K562 (cell line): ENCODE data around the gene KAT6B. TPM values are rescaled to one million over a fixed set of nuclear protein-coding genes. Genes with fewer than 3 reads are reported as not detected.

Experiments used
- ATAC-seq: fragments of 200-7000 bp; cut with Tn5 transposase; 3 replicates; pipeline ENCODE4 v1.9.1; 2020; ENCODE audit warnings: moderate library complexity
- BruUV-seq: library from RNA; stranded (reverse); fragments of 400-500 nt; replicated peaks from 2 replicates; lab custom pipeline; 2021; lab: Mats Ljungman, UMichigan
- CTCF ChIA-PET: fragments of 300-600 bp; formaldehyde crosslinking; extraction: SDS; loops from one replicate; lab custom pipeline; 2021; ENCODE audit warnings: low intra/inter-chr PET ratio; lab: Yijun Ruan, JAX
- POLR2A ChIA-PET: fragments of 300-600, 350-650 bp; sonication (Branson Sonifier 250); formaldehyde crosslinking; extraction: SDS; loops from one replicate; lab custom pipeline; 2021; ENCODE audit warnings: antibody characterized with exemption, inconsistent platforms; lab: Yijun Ruan, JAX
- DNase-seq, 4 experiments: peaks; one replicate each; pipeline versions ENCODE4 v3.0.0 to v3.0.0-alpha.2; 2011 to 2018; ENCODE audit warnings: low spot score in 3 of 4, mixed read lengths in 3 of 4; ENCODE audit errors: extremely low read depth in 1 of 4
- FAIRE-seq: peaks from 2 replicates; lab custom pipeline; 2011; peaks lifted over from hg19 to GRCh38; lab: Jason Lieb, UNC
- H2AFZ ChIP-seq: 2 replicates; pipeline ENCODE4 v1.6.0; 2011; ENCODE audit warnings: low read depth, low read length, control low read depth, inconsistent platforms
- H3K27ac ChIP-seq: fragments of 200-600 bp; 3 replicates; pipeline ENCODE4 v1.8.0; 2011; ENCODE audit warnings: low read depth, mild to moderate bottlenecking, control low read depth, inconsistent platforms, low read length, moderate library complexity, mixed read lengths; ENCODE audit errors: extremely low read depth
- H3K27me3 ChIP-seq, 2 experiments: fragments of 300-600 bp in 1 of 2; 2 replicates in 1 of 2; 3 replicates in 1 of 2; pipeline versions ENCODE4 v1.6.0 to v1.8.0; 2011; ENCODE audit warnings: inconsistent platforms in 2 of 2, low read length in 2 of 2, mild to moderate bottlenecking in 1 of 2, mixed read lengths in 1 of 2, moderate library complexity in 1 of 2; ENCODE audit not compliant: control insufficient read depth in 2 of 2, insufficient read depth in 2 of 2
- H3K36me3 ChIP-seq: fragments of 300-600 bp; 3 replicates; pipeline ENCODE4 v1.8.0; 2011; ENCODE audit warnings: mild to moderate bottlenecking, low read length, inconsistent platforms; ENCODE audit not compliant: control insufficient read depth, insufficient read depth
- H3K4me1 ChIP-seq, 2 experiments: fragments of 200-600 bp in 1 of 2; replicated peaks in 1 of 2; 2 replicates in 1 of 2; 3 replicates in 1 of 2; pipeline versions ENCODE4 v1.5.1 to v1.8.0; 2011; ENCODE audit warnings: inconsistent platforms in 2 of 2, low read length in 2 of 2, mild to moderate bottlenecking in 1 of 2, mixed read lengths in 1 of 2, moderate library complexity in 1 of 2; ENCODE audit not compliant: control insufficient read depth in 2 of 2, insufficient read depth in 2 of 2
- H3K4me2 ChIP-seq: 2 replicates; pipeline ENCODE4 v1.6.1; 2011; ENCODE audit warnings: low read length, control low read depth, inconsistent platforms, mixed read lengths; ENCODE audit not compliant: insufficient read depth
- H3K4me3 ChIP-seq: fragments of 200-600 bp; sonication (generic), shearing (Covaris generic); 2 replicates; pipeline ENCODE4 v1.5.1; 2016; ENCODE audit warnings: control low read depth, inconsistent platforms
- H3K79me2 ChIP-seq: fragments of 200-600 bp; 3 replicates; pipeline ENCODE4 v1.8.0; 2011; ENCODE audit warnings: low read length, inconsistent platforms; ENCODE audit not compliant: control insufficient read depth, insufficient read depth
- H3K9ac ChIP-seq, 2 experiments: 2 replicates each; pipeline versions ENCODE4 v1.6.0 to v1.6.1; 2011; ENCODE audit warnings: low read depth in 2 of 2, low read length in 2 of 2, control low read depth in 1 of 2, inconsistent platforms in 1 of 2, mild to moderate bottlenecking in 1 of 2, mixed read lengths in 1 of 2; ENCODE audit not compliant: insufficient read depth in 1 of 2
- H3K9me1 ChIP-seq: one replicate; pipeline ENCODE4 v1.6.0; 2011; ENCODE audit warnings: inconsistent platforms, mild to moderate bottlenecking, low read length, moderate library complexity; ENCODE audit not compliant: control insufficient read depth, insufficient read depth
- H3K9me3 ChIP-seq: replicated peaks from 2 replicates; pipeline ENCODE4 v1.5.1; 2011; ENCODE audit warnings: low read depth, low read length, inconsistent platforms; ENCODE audit not compliant: control insufficient read depth, insufficient read depth
- H4K20me1 ChIP-seq: replicated peaks from 2 replicates; pipeline ENCODE4 v1.6.1; 2011; ENCODE audit warnings: low read length, inconsistent platforms, mixed read lengths; ENCODE audit not compliant: control insufficient read depth, insufficient read depth
- EHMT2 ChIP-seq: fragments of 450-650 bp; IDR thresholded peaks from 2 replicates; pipeline ENCODE4 v1.6.1; 2018; ENCODE audit warnings: antibody characterized with exemption
- ERF ChIP-seq: fragments of 450-650 bp; formaldehyde crosslinking; IDR thresholded peaks from 2 replicates; pipeline ENCODE4 v1.4.0; 2020; ENCODE audit warnings: mild to moderate bottlenecking, mixed read lengths
- KDM1A ChIP-seq, 2 experiments: fragments of 450-650 bp; IDR thresholded peaks; 2 replicates each; pipeline ENCODE4 v1.6.1; 2016; ENCODE audit warnings: mild to moderate bottlenecking in 2 of 2
- PHB ChIP-seq: fragments of 250-450 bp; sonication (Bioruptor Pico); IDR thresholded peaks from 2 replicates; pipeline ENCODE4 v1.5.0; 2021
- RNF219 ChIP-seq: fragments of 250-450 bp; sonication (Bioruptor Pico); IDR thresholded peaks from 2 replicates; pipeline ENCODE4 v1.5.0; 2022; ENCODE audit warnings: mild to moderate bottlenecking
- TEAD4 ChIP-seq, 2 experiments: sonication (generic) in 1 of 2; formaldehyde crosslinking in 1 of 2; IDR thresholded peaks; 2 replicates each; pipeline versions ENCODE4 v1.6.1 to v1.8.0; 2012 to 2022; ENCODE audit warnings: borderline replicate concordance in 1 of 2, inconsistent platforms in 1 of 2, low read length in 1 of 2, mild to moderate bottlenecking in 1 of 2, missing genetic modification reagents in 1 of 2
- ZNF146 ChIP-seq: IDR thresholded peaks from one replicate; pipeline ENCODE4 v1.6.1; 2018; ENCODE audit warnings: missing compliant biosample characterization; ENCODE audit not compliant: unreplicated experiment
- ZNF197 ChIP-seq: fragments of 200-800 bp; sonication (Bioruptor generic); IDR thresholded peaks from 2 replicates; pipeline ENCODE4 v1.6.1; 2016; ENCODE audit warnings: low read depth, missing genetic modification characterization, missing compliant biosample characterization
- ZNF24 ChIP-seq: fragments of 450-650 bp; IDR thresholded peaks from 2 replicates; pipeline ENCODE4 v1.6.1; 2016
- WGBS: fragments of 100-300 bp; shearing (Covaris generic); methylation state at CpG from one replicate; pipeline ENCODE4 v1.1.6; 2016; ENCODE audit warnings: low coverage, mixed read lengths; ENCODE audit not compliant: insufficient coverage; ENCODE audit errors: missing lambda C conversion rate; 5-methylcytosine and 5-hydroxymethylcytosine counted together
- in situ Hi-C: fragments of 300-500 bp; cut with MboI; formaldehyde crosslinking; loops from 4 replicates; pipeline ENCODE4 v1.15.0; 2018; ENCODE audit warnings: inconsistent platforms, mixed read lengths
- intact Hi-C: fragments of 100-400 bp; cut with micrococcal nuclease; formaldehyde crosslinking; loops from 2 replicates; pipeline ENCODE4 v1.14.2; 2022
- polyA plus RNA-seq, 8 experiments: library from polyadenylated mRNA; depleted of rRNA in 4 of 8; stranded (reverse) in 5 of 8; unstranded in 3 of 8; fragments of >200 nt; fragmentation: Nextera tagmentation in 2 of 8; fragmentation: Illumina TruSeq in 1 of 8; extraction: Ambion mirVana in 2 of 8; extraction: Trizol in 1 of 8; gene quantifications; 2 replicates each; pipeline versions ENCODE4 v1.2.1 to v1.2.3, GENCODE V29; 2011 to 2014; ENCODE audit warnings: inconsistent platforms in 1 of 8, missing spikeins in 1 of 8
- total RNA-seq, 7 experiments: library from RNA; depleted of rRNA in 6 of 7; stranded (reverse); fragments of >200 nt in 6 of 7; fragmentation: Illumina TruSeq in 2 of 7; extraction: Trizol in 2 of 7; gene quantifications; 2 replicates each; pipeline versions ENCODE4 v1.2.1 to v1.2.3, GENCODE V29; 2011 to 2021; ENCODE audit warnings: low replicate concordance in 1 of 7
- TF ChIP-seq, protein P1 (sequence below), 2 experiments: fragments of 450-650 bp in 1 of 2; sonication (generic) in 1 of 2; formaldehyde crosslinking in 1 of 2; IDR thresholded peaks in 1 of 2; conservative IDR thresholded peaks in 1 of 2; 2 replicates each; pipeline versions ENCODE4 v1.6.1 to v1.8.1; 2016 to 2023; ENCODE audit warnings: mild to moderate bottlenecking in 2 of 2, moderate library complexity in 2 of 2, inconsistent platforms in 1 of 2, missing genetic modification reagents in 1 of 2
- TF ChIP-seq, protein P2 (sequence below): fragments of 200-800 bp; sonication (Bioruptor generic); IDR thresholded peaks from 2 replicates; pipeline ENCODE4 v1.6.1; 2017; ENCODE audit warnings: missing genetic modification characterization, missing compliant biosample characterization

KAT6B gene
- total and polyA plus RNA-seq, 9 of the 15 experiments (the other 6 are each of a cell fraction or from before 2014, with no cell fraction given): 1.4 to 9.2 (median 6.8) TPM

- no peaks in the 10 kb centered on the region for H3K79me2 ChIP-seq
- H3K4me2 ChIP-seq: no peak overlapping the region
- no peaks in the 10 kb centered on the region for H3K36me3 ChIP-seq
- H3K9me3 ChIP-seq: no peaks in the 10 kb centered on the region
- no peak overlapping the region for H3K9ac ChIP-seq
- WGBS: 4% methylated on average over 2 of the region's 2 CpGs
- H3K4me1 ChIP-seq: no peaks in the 10 kb centered on the region
- H3K27me3 ChIP-seq: peaks cover 6 to 9% of the 10 kb centered on the region in 2 experiments
- no peaks in the 10 kb centered on the region for H3K9me1 ChIP-seq
- CTCF ChIA-PET: no interaction called here
- H3K27ac ChIP-seq: no peak overlapping the region
- in situ Hi-C loops (no loop called here), intact Hi-C loops (no loop called here)
- no TSS peak for BruUV-seq
- ATAC-seq (no peak), DNase-seq (no peak), FAIRE-seq (no peak)
- TF ChIP-seq, protein P1, sequence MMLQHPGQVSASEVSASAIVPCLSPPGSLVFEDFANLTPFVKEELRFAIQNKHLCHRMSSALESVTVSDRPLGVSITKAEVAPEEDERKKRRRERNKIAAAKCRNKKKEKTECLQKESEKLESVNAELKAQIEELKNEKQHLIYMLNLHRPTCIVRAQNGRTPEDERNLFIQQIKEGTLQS (IDR thresholded peaks at IDR 0.05): no peak
- TF ChIP-seq, protein P1 (CRISPR knock-in tag; conservative IDR thresholded peaks at IDR 0.05): no peak
- TF ChIP-seq ERF (no peak), KDM1A (IDR thresholded peaks at IDR 0.05) (0 out of 4 replicates have a peak, but pooled peaks of 1 of the 2 experiments have one; percentile 14), ZNF24 (peak; percentile 91), PHB (no peak), EHMT2 (no peak), ZNF197 (CRISPR knock-in tag) (no peak), ZNF146 (CRISPR knock-in tag) (peak; percentile 62), RNF219 (CRISPR knock-in tag) (no peak), TEAD4 (IDR thresholded peaks at IDR 0.05; ENCODE audit: low read length) (no peak), TEAD4 (CRISPR knock-in tag; IDR thresholded peaks at IDR 0.05; ENCODE audit: borderline replicate concordance) (no peak)
- TF ChIP-seq, protein P2, sequence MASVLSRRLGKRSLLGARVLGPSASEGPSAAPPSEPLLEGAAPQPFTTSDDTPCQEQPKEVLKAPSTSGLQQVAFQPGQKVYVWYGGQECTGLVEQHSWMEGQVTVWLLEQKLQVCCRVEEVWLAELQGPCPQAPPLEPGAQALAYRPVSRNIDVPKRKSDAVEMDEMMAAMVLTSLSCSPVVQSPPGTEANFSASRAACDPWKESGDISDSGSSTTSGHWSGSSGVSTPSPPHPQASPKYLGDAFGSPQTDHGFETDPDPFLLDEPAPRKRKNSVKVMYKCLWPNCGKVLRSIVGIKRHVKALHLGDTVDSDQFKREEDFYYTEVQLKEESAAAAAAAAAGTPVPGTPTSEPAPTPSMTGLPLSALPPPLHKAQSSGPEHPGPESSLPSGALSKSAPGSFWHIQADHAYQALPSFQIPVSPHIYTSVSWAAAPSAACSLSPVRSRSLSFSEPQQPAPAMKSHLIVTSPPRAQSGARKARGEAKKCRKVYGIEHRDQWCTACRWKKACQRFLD (CRISPR knock-in tag): no peak
- POLR2A ChIA-PET: no interaction called here
- no peak overlapping the region for H2AFZ ChIP-seq
- H3K4me3 ChIP-seq: no peak overlapping the region
- H4K20me1 ChIP-seq: no peaks in the 10 kb centered on the region
Measured at GRCh38 chr10:74801447-74801846, 25.0 kb upstream of the KAT6B start.
